HepG2 (cell line): ENCODE results near the gene CNTNAP1. TPM values are rescaled to one million over a fixed set of nuclear protein-coding genes. Genes with fewer than 3 reads are reported as not detected.

Experiments used
- CBX5 ChIP-seq: sonication (generic); formaldehyde crosslinking; IDR thresholded peaks from 2 replicates; pipeline ENCODE4 v1.4.0; 2020; ENCODE audit warnings: missing genetic modification reagents, borderline replicate concordance
- KAT7 ChIP-seq: IDR thresholded peaks from 2 replicates; pipeline ENCODE4 v1.6.1; 2018; ENCODE audit warnings: borderline replicate concordance, missing compliant biosample characterization
- RFX3 ChIP-seq: IDR thresholded peaks from 2 replicates; pipeline ENCODE4 v1.6.1; 2016; ENCODE audit warnings: missing biosample characterization, missing genetic modification reagents
- SNRNP70 ChIP-seq: fragments of 200-400 bp; formaldehyde crosslinking; IDR thresholded peaks from 2 replicates; pipeline ENCODE4 v1.6.1; 2017; ENCODE audit warnings: mild to moderate bottlenecking, low read depth, low read length, moderate library complexity
- TBX2 ChIP-seq: sonication (generic); formaldehyde crosslinking; IDR thresholded peaks from 2 replicates; pipeline ENCODE4 v1.5.0; 2020; ENCODE audit warnings: missing genetic modification reagents, mild to moderate bottlenecking, borderline replicate concordance
- ZNF329 ChIP-seq: sonication (generic); formaldehyde crosslinking; IDR thresholded peaks from 2 replicates; pipeline ENCODE4 v1.9.0; 2021; ENCODE audit warnings: low read depth, mild to moderate bottlenecking, missing genetic modification reagents
- ZNF558 ChIP-seq: sonication (generic); formaldehyde crosslinking; IDR thresholded peaks from 2 replicates; pipeline ENCODE4 v1.9.0; 2022; ENCODE audit warnings: mild to moderate bottlenecking, missing genetic modification reagents, borderline replicate concordance
- ZNF569 ChIP-seq: sonication (generic); formaldehyde crosslinking; IDR thresholded peaks from 2 replicates; pipeline ENCODE4 v1.5.0; 2020; ENCODE audit warnings: mild to moderate bottlenecking, missing genetic modification reagents, moderate library complexity, borderline replicate concordance
- ZNF605 ChIP-seq: sonication (generic); formaldehyde crosslinking; IDR thresholded peaks from 2 replicates; pipeline ENCODE4 v1.8.0; 2022; ENCODE audit warnings: mild to moderate bottlenecking, missing genetic modification reagents
- ZZZ3 ChIP-seq: sonication (generic); formaldehyde crosslinking; IDR thresholded peaks from 2 replicates; pipeline ENCODE4 v1.4.0; 2020; ENCODE audit warnings: missing genetic modification reagents, mild to moderate bottlenecking, borderline replicate concordance
- polyA plus RNA-seq, 8 experiments: library from polyadenylated mRNA; depleted of rRNA in 3 of 8; stranded (reverse) in 7 of 8; unstranded in 1 of 8; fragments of >200 nt; fragmentation: Illumina TruSeq in 4 of 8; extraction: Trizol in 4 of 8; gene quantifications; 2 replicates each; pipeline versions ENCODE4 v1.2.1 to v1.2.3, GENCODE V29; 2011 to 2016; ENCODE audit warnings: low read depth in 4 of 8, missing spikeins in 1 of 8, mixed read lengths in 1 of 8; ENCODE audit not compliant: insufficient read depth in 1 of 8
- total RNA-seq, 5 experiments: library from RNA; depleted of rRNA; stranded (reverse); fragments of >200 nt; fragmentation: Illumina TruSeq; extraction: Trizol; gene quantifications; 2 replicates each; pipeline ENCODE4 v1.2.3, GENCODE V29; 2016; ENCODE audit warnings: low read depth in 1 of 5
- TF ChIP-seq, protein P1 (sequence below): sonication (generic); formaldehyde crosslinking; IDR thresholded peaks from 2 replicates; pipeline ENCODE4 v1.5.0; 2020; ENCODE audit warnings: missing genetic modification reagents, mild to moderate bottlenecking, borderline replicate concordance
- TF ChIP-seq, protein P2 (sequence below), 2 experiments: sonication (generic) in 1 of 2; formaldehyde crosslinking in 1 of 2; IDR thresholded peaks; 2 replicates each; pipeline versions ENCODE4 v1.4.0 to v1.6.1; 2016 to 2020; ENCODE audit warnings: borderline replicate concordance in 1 of 2, low read depth in 1 of 2, mild to moderate bottlenecking in 1 of 2, missing genetic modification reagents in 1 of 2
- TF ChIP-seq, protein P3 (sequence below): sonication (generic); formaldehyde crosslinking; IDR thresholded peaks from 2 replicates; pipeline ENCODE4 v1.8.0; 2022; ENCODE audit warnings: missing genetic modification reagents, mild to moderate bottlenecking, borderline replicate concordance
- TF ChIP-seq, protein P4 (sequence below): sonication (generic); formaldehyde crosslinking; IDR thresholded peaks from 2 replicates; pipeline ENCODE4 v1.4.0; 2020; ENCODE audit warnings: mild to moderate bottlenecking, missing genetic modification reagents
- TF ChIP-seq, protein P5 (sequence below): sonication (generic); formaldehyde crosslinking; IDR thresholded peaks from 2 replicates; pipeline ENCODE4 v1.9.0; 2021; ENCODE audit warnings: missing genetic modification reagents, borderline replicate concordance
- TF ChIP-seq, protein P6 (sequence below): sonication (generic); formaldehyde crosslinking; IDR thresholded peaks from 2 replicates; pipeline ENCODE4 v1.4.0; 2020; ENCODE audit warnings: missing genetic modification reagents

CNTNAP1 gene
- total and polyA plus RNA-seq, 2 of the 13 experiments (the other 11 are each of a cell fraction or from before 2014, with no cell fraction given), result 4.5 to 7.7 TPM

DNA sequence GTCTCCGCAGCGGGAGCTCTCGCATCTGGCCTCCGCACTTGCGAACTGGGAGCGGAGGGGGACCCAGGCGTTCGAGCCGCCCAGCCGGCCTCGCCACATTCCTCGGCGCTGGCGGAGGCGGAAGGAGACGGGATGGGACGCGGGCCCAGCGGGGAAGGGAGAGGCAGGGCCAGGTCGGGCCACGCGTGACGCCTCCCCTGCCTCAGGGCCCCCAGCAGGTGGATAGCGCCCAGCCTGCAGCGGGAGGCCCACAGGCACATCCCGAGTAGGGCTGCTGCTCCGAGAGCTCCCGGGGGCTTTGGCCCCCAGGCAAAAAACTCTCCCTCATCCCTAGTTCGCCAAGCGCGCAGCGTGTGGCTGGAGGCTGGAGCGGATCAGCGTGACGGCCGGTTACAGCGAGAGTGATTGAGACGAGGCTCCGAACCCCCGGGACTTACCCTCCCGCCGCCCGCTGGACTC, 6.3 kb upstream of the CNTNAP1 start (continued):
- 0 out of 2 replicates have a peak, but pooled peaks have one; percentile 65 for TF ChIP-seq CBX5
- TF ChIP-seq ZNF329 (CRISPR knock-in tag), result 0 out of 2 replicates have a peak, but pooled peaks have one; percentile 20
- TF ChIP-seq, protein P1, sequence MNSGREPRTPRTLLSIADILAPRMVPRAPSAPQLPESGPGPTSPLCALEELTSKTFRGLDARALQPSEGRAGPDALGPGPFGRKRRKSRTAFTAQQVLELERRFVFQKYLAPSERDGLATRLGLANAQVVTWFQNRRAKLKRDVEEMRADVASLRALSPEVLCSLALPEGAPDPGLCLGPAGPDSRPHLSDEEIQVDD (CRISPR knock-in tag), result 0 out of 2 replicates have a peak, but pooled peaks have one; percentile 35
- TF ChIP-seq, protein P2, sequence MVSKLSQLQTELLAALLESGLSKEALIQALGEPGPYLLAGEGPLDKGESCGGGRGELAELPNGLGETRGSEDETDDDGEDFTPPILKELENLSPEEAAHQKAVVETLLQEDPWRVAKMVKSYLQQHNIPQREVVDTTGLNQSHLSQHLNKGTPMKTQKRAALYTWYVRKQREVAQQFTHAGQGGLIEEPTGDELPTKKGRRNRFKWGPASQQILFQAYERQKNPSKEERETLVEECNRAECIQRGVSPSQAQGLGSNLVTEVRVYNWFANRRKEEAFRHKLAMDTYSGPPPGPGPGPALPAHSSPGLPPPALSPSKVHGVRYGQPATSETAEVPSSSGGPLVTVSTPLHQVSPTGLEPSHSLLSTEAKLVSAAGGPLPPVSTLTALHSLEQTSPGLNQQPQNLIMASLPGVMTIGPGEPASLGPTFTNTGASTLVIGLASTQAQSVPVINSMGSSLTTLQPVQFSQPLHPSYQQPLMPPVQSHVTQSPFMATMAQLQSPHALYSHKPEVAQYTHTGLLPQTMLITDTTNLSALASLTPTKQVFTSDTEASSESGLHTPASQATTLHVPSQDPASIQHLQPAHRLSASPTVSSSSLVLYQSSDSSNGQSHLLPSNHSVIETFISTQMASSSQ (IDR thresholded peaks at IDR 0.05; ENCODE audit: low read depth), result no peak
- TF ChIP-seq, protein P2 (CRISPR knock-in tag; IDR thresholded peaks at IDR 0.05; ENCODE audit: borderline replicate concordance), result no peak; the same call in 1 of the 2 replicates
- TF ChIP-seq, protein P3, sequence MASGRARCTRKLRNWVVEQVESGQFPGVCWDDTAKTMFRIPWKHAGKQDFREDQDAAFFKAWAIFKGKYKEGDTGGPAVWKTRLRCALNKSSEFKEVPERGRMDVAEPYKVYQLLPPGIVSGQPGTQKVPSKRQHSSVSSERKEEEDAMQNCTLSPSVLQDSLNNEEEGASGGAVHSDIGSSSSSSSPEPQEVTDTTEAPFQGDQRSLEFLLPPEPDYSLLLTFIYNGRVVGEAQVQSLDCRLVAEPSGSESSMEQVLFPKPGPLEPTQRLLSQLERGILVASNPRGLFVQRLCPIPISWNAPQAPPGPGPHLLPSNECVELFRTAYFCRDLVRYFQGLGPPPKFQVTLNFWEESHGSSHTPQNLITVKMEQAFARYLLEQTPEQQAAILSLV (CRISPR knock-in tag), result 0 out of 2 replicates have a peak, but pooled peaks have one; percentile 53
- TF ChIP-seq RFX3 (CRISPR knock-in tag), result no peak
- TF ChIP-seq, protein P4, sequence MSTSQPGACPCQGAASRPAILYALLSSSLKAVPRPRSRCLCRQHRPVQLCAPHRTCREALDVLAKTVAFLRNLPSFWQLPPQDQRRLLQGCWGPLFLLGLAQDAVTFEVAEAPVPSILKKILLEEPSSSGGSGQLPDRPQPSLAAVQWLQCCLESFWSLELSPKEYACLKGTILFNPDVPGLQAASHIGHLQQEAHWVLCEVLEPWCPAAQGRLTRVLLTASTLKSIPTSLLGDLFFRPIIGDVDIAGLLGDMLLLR, result no peak
- peak; percentile 16; the same call in 1 of the 2 replicates for TF ChIP-seq ZNF569 (CRISPR knock-in tag)
- TF ChIP-seq ZNF605 (CRISPR knock-in tag), result no peak; the same call in 1 of the 2 replicates
- no peak for TF ChIP-seq SNRNP70
- peak; percentile 67 for TF ChIP-seq KAT7
- TF ChIP-seq ZZZ3 (CRISPR knock-in tag), result 0 out of 2 replicates have a peak, but pooled peaks have one; percentile 54
- TF ChIP-seq, protein P5, sequence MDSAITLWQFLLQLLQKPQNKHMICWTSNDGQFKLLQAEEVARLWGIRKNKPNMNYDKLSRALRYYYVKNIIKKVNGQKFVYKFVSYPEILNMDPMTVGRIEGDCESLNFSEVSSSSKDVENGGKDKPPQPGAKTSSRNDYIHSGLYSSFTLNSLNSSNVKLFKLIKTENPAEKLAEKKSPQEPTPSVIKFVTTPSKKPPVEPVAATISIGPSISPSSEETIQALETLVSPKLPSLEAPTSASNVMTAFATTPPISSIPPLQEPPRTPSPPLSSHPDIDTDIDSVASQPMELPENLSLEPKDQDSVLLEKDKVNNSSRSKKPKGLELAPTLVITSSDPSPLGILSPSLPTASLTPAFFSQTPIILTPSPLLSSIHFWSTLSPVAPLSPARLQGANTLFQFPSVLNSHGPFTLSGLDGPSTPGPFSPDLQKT (CRISPR knock-in tag), result no peak; the same call in 1 of the 2 replicates
- peak; percentile 53 for TF ChIP-seq TBX2 (CRISPR knock-in tag)
- TF ChIP-seq, protein P6, sequence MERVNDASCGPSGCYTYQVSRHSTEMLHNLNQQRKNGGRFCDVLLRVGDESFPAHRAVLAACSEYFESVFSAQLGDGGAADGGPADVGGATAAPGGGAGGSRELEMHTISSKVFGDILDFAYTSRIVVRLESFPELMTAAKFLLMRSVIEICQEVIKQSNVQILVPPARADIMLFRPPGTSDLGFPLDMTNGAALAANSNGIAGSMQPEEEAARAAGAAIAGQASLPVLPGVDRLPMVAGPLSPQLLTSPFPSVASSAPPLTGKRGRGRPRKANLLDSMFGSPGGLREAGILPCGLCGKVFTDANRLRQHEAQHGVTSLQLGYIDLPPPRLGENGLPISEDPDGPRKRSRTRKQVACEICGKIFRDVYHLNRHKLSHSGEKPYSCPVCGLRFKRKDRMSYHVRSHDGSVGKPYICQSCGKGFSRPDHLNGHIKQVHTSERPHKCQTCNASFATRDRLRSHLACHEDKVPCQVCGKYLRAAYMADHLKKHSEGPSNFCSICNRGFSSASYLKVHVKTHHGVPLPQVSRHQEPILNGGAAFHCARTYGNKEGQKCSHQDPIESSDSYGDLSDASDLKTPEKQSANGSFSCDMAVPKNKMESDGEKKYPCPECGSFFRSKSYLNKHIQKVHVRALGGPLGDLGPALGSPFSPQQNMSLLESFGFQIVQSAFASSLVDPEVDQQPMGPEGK, result peak; percentile 62
- peak; percentile 91; the same call in 1 of the 2 replicates for TF ChIP-seq ZNF558
